Measurements from ENCODE around the gene PROZ. TPM values are rescaled to one million over a fixed set of nuclear protein-coding genes. Genes with fewer than 3 reads are reported as not detected.

Gene PROZ
- total and polyA plus RNA-seq, 2 donors (not counting 1 experiment from before 2014, with no cell fraction given): not detected

GRCh38 chr13:113117335-113117872, 41.0 kb upstream of the PROZ start:
- Histone ChIP-seq H3K4me1 (ENCODE audit: control insufficient read depth, extremely low read depth, insufficient read depth, low read length) (no peaks in the 10 kb centered on the region), H3K4me2 (ENCODE audit: extremely low read depth, insufficient read depth, low read length) (no peak overlapping the region), H3K9ac (ENCODE audit: insufficient read depth, low read length) (no peak overlapping the region), H2AFZ (ENCODE audit: low read length) (no peak overlapping the region), H3K27ac (ENCODE audit: insufficient read depth, low read length) (no peak overlapping the region), H3K9me3 (ENCODE audit: control insufficient read depth, insufficient read depth, low read depth, low read length) (no peaks in the 10 kb centered on the region), H3K79me2 (ENCODE audit: control insufficient read depth, insufficient read depth, low read length) (no peaks in the 10 kb centered on the region), H3K36me3 (ENCODE audit: control insufficient read depth, insufficient read depth, low read length) (no peaks in the 10 kb centered on the region), H4K20me1 (ENCODE audit: control insufficient read depth, extremely low read depth, insufficient read depth, low read length) (no peaks in the 10 kb centered on the region), H3K4me3 (replicated peaks in 1 of 4; ENCODE audit: control extremely low read depth in 1 of 4, insufficient read depth in 1 of 4, low read depth in 3 of 4, low read length in 4 of 4) (no peak overlapping the region), H3K27me3 (ENCODE audit: control insufficient read depth, insufficient read depth, low read length) (peaks cover 2% of the 10 kb centered on the region)
- DNase-seq (ENCODE audit: low read depth in 2 of 2): no peak
- no peak for TF ChIP-seq EZH2 (IDR thresholded peaks at IDR 0.05; ENCODE audit: low read length, missing control alignments)
- TF ChIP-seq, protein P1, sequence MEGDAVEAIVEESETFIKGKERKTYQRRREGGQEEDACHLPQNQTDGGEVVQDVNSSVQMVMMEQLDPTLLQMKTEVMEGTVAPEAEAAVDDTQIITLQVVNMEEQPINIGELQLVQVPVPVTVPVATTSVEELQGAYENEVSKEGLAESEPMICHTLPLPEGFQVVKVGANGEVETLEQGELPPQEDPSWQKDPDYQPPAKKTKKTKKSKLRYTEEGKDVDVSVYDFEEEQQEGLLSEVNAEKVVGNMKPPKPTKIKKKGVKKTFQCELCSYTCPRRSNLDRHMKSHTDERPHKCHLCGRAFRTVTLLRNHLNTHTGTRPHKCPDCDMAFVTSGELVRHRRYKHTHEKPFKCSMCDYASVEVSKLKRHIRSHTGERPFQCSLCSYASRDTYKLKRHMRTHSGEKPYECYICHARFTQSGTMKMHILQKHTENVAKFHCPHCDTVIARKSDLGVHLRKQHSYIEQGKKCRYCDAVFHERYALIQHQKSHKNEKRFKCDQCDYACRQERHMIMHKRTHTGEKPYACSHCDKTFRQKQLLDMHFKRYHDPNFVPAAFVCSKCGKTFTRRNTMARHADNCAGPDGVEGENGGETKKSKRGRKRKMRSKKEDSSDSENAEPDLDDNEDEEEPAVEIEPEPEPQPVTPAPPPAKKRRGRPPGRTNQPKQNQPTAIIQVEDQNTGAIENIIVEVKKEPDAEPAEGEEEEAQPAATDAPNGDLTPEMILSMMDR (conservative IDR thresholded peaks at IDR 0.05 in 1 of 2, IDR thresholded peaks at IDR 0.05 in 1 of 2; ENCODE audit: low read depth in 1 of 2, low read length in 2 of 2): no peak

- Histone ChIP-seq H3K27me3 (ENCODE audit: control insufficient read depth, insufficient read depth, low read length) (peaks cover 2% of the 10 kb centered on the region), H2AFZ (ENCODE audit: low read length) (no peak overlapping the region), H4K20me1 (ENCODE audit: control insufficient read depth, extremely low read depth, insufficient read depth, low read length) (no peaks in the 10 kb centered on the region), H3K9me3 (ENCODE audit: control insufficient read depth, insufficient read depth, low read depth, low read length) (no peaks in the 10 kb centered on the region), H3K4me1 (ENCODE audit: control insufficient read depth, extremely low read depth, insufficient read depth, low read length) (no peaks in the 10 kb centered on the region), H3K27ac (ENCODE audit: insufficient read depth, low read length) (no peak overlapping the region), H3K9ac (ENCODE audit: insufficient read depth, low read length) (no peak overlapping the region), H3K4me3 (replicated peaks in 1 of 4; ENCODE audit: control extremely low read depth in 1 of 4, insufficient read depth in 1 of 4, low read depth in 3 of 4, low read length in 4 of 4) (no peak overlapping the region), H3K79me2 (ENCODE audit: control insufficient read depth, insufficient read depth, low read length) (no peaks in the 10 kb centered on the region), H3K36me3 (ENCODE audit: control insufficient read depth, insufficient read depth, low read length) (no peaks in the 10 kb centered on the region), H3K4me2 (ENCODE audit: extremely low read depth, insufficient read depth, low read length) (no peak overlapping the region)
- no peak for DNase-seq (ENCODE audit: low read depth in 2 of 2)
- no peak for TF ChIP-seq EZH2 (IDR thresholded peaks at IDR 0.05; ENCODE audit: low read length, missing control alignments)
- TF ChIP-seq, protein P1 (conservative IDR thresholded peaks at IDR 0.05 in 1 of 2, IDR thresholded peaks at IDR 0.05 in 1 of 2; ENCODE audit: low read depth in 1 of 2, low read length in 2 of 2): no peak
Measured at GRCh38 chr13:113117911-113118260, 40.6 kb upstream of the PROZ start.

DNA sequence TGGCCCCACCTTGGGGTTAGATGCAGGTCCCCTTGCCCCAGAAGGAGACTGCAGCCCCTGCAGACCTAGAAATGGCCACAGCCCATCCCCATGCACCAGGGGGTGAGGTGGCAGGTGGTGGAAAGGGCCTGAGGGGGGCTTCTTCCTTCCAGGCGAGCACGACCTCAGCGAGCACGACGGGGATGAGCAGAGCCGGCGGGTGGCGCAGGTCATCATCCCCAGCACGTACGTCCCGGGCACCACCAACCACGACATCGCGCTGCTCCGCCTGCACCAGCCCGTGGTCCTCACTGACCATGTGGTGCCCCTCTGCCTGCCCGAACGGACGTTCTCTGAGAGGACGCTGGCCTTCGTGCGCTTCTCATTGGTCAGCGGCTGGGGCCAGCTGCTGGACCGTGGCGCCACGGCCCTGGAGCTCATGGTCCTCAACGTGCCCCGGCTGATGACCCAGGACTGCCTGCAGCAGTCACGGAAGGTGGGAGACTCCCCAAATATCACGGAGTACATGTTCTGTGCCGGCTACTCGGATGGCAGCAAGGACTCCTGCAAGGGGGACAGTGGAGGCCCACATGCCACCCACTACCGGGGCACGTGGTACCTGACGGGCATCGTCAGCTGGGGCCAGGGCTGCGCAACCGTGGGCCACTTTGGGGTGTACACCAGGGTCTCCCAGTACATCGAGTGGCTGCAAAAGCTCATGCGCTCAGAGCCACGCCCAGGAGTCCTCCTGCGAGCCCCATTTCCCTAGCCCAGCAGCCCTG, 40.0 kb upstream of the PROZ start:
- Histone ChIP-seq H3K9me3 (ENCODE audit: control insufficient read depth, insufficient read depth, low read depth, low read length) (no peaks in the 10 kb centered on the region), H3K27me3 (ENCODE audit: control insufficient read depth, insufficient read depth, low read length) (peaks cover 2% of the 10 kb centered on the region), H2AFZ (ENCODE audit: low read length) (no peak overlapping the region), H3K9ac (ENCODE audit: insufficient read depth, low read length) (no peak overlapping the region), H3K36me3 (ENCODE audit: control insufficient read depth, insufficient read depth, low read length) (no peaks in the 10 kb centered on the region), H4K20me1 (ENCODE audit: control insufficient read depth, extremely low read depth, insufficient read depth, low read length) (no peaks in the 10 kb centered on the region), H3K79me2 (ENCODE audit: control insufficient read depth, insufficient read depth, low read length) (no peaks in the 10 kb centered on the region), H3K4me1 (ENCODE audit: control insufficient read depth, extremely low read depth, insufficient read depth, low read length) (no peaks in the 10 kb centered on the region), H3K27ac (ENCODE audit: insufficient read depth, low read length) (no peak overlapping the region), H3K4me2 (ENCODE audit: extremely low read depth, insufficient read depth, low read length) (no peak overlapping the region), H3K4me3 (replicated peaks in 1 of 4; ENCODE audit: control extremely low read depth in 1 of 4, insufficient read depth in 1 of 4, low read depth in 3 of 4, low read length in 4 of 4) (no peak overlapping the region)
- TF ChIP-seq, protein P1 (conservative IDR thresholded peaks at IDR 0.05 in 1 of 2, IDR thresholded peaks at IDR 0.05 in 1 of 2; ENCODE audit: low read depth in 1 of 2, low read length in 2 of 2): no peak
- TF ChIP-seq EZH2 (IDR thresholded peaks at IDR 0.05; ENCODE audit: low read length, missing control alignments): no peak
- no peak for DNase-seq (ENCODE audit: low read depth in 2 of 2)
